PC-9 (cell line): ENCODE measurements around the gene SLC38A1. TPM values are rescaled to one million over a fixed set of nuclear protein-coding genes. Genes with fewer than 3 reads are reported as not detected.

Experiments
- Bru-seq: library from RNA; stranded (reverse); fragments of 400-500 nt; gene quantifications from one replicate; lab custom pipeline; 2021; lab: Mats Ljungman, UMichigan
- BruChase-seq, 2 experiments: library from RNA; stranded (reverse); fragments of 400-500 nt; gene quantifications; one replicate each; lab custom pipeline; 2021; lab: Mats Ljungman, UMichigan
- BruUV-seq: library from RNA; stranded (reverse); fragments of 400-500 nt; replicated peaks from 2 replicates; lab custom pipeline; 2021; lab: Mats Ljungman, UMichigan
- CTCF ChIA-PET: fragments of 300-600 bp; sonication (Branson Sonifier 250); formaldehyde crosslinking; loops from one replicate; lab custom pipeline; 2022; ENCODE audit warnings: antibody characterized with exemption; lab: Charles Lee
- POLR2A ChIA-PET: fragments of 300-600 bp; sonication (Branson Sonifier 250); formaldehyde crosslinking; loops from one replicate; lab custom pipeline; 2022; ENCODE audit warnings: antibody characterized with exemption; ENCODE audit not compliant: unreplicated experiment; lab: Charles Lee
- DNase-seq, 2 experiments: peaks; one replicate each; pipeline versions ENCODE4 v3.0.0 to v3.0.0-alpha.2; 2015 to 2022; ENCODE audit warnings: mixed read lengths in 1 of 2
- H2AFZ ChIP-seq: fragments of 200-600 bp; sonication (generic); 2 replicates; pipeline ENCODE4 v1.8.1; 2017; ENCODE audit warnings: antibody characterized with exemption
- H3F3A ChIP-seq: fragments of 200-600 bp; sonication (generic); 2 replicates; pipeline ENCODE4 v1.8.1; 2017; ENCODE audit warnings: antibody characterized with exemption, mild to moderate bottlenecking, low read depth; ENCODE audit not compliant: insufficient read depth
- H3K27ac ChIP-seq: fragments of 200-600 bp; sonication (generic); 2 replicates; pipeline ENCODE4 v1.6.1; 2016; ENCODE audit warnings: mixed run types
- H3K27me3 ChIP-seq: fragments of 200-600 bp; sonication (generic); 2 replicates; pipeline ENCODE4 v1.6.1; 2016; ENCODE audit warnings: low read depth, mixed run types; ENCODE audit not compliant: insufficient read depth
- H3K36me3 ChIP-seq: fragments of 200-600 bp; sonication (generic); 2 replicates; pipeline ENCODE4 v1.6.1; 2016; ENCODE audit warnings: low read depth, mixed run types
- H3K4me1 ChIP-seq: fragments of 200-600 bp; sonication (generic); replicated peaks from 2 replicates; pipeline ENCODE4 v1.6.1; 2016; ENCODE audit warnings: mixed run types; ENCODE audit not compliant: insufficient read depth
- H3K4me2 ChIP-seq: fragments of 200-600 bp; sonication (generic); 2 replicates; pipeline ENCODE4 v1.6.1; 2017; ENCODE audit warnings: mixed run types
- H3K4me3 ChIP-seq: fragments of 200-600 bp; sonication (generic); 2 replicates; pipeline ENCODE4 v1.6.1; 2016; ENCODE audit warnings: mixed run types
- H3K79me2 ChIP-seq: fragments of 200-600 bp; sonication (generic); 2 replicates; pipeline ENCODE4 v1.6.1; 2017; ENCODE audit warnings: low read depth, mixed run types
- H3K9me2 ChIP-seq: fragments of 200-600 bp; sonication (generic); 2 replicates; pipeline ENCODE4 v1.8.1; 2017; ENCODE audit warnings: mild to moderate bottlenecking; ENCODE audit not compliant: insufficient read depth
- H3K9me3 ChIP-seq: fragments of 200-600 bp; sonication (generic); 2 replicates; pipeline ENCODE4 v1.8.1; 2016; ENCODE audit warnings: low read depth; ENCODE audit not compliant: insufficient read depth
- H4K20me1 ChIP-seq: fragments of 200-600 bp; sonication (generic); 2 replicates; pipeline ENCODE4 v1.8.1; 2017; ENCODE audit not compliant: insufficient read depth
- CTCF ChIP-seq: fragments of 200-600 bp; sonication (generic); conservative IDR thresholded peaks from 2 replicates; pipeline ENCODE4 v1.6.1; 2017; ENCODE audit warnings: mixed run types, antibody characterized with exemption, mild to moderate bottlenecking, moderate library complexity
- EZH2 ChIP-seq: fragments of 200-600 bp; sonication (generic); IDR thresholded peaks from 2 replicates; pipeline ENCODE4 v1.8.0; 2017; ENCODE audit warnings: antibody characterized with exemption, low read depth
- intact Hi-C: fragments of 100-400 bp; cut with micrococcal nuclease; formaldehyde crosslinking; loops from one replicate; pipeline ENCODE4 v1.10.0; 2022; ENCODE audit not compliant: unreplicated experiment
- long read RNA-seq: library from polyadenylated mRNA; stranded (forward); transcript quantifications from one replicate; pipeline ENCODE4 v2.0.0, GENCODE V29; 2022
- total RNA-seq: library from RNA; stranded (reverse); gene quantifications from 2 replicates; pipeline ENCODE4 v1.2.3, GENCODE V29; 2021

Gene SLC38A1
- total RNA-seq, result 77.7 and 131 TPM in 2 replicates
- Bru-seq, nascent RNA, result percentile 98 among the genes with signal in this experiment
- percentile 98 among the genes with signal in this experiment for BruChase-seq, experiment 1, labeled RNA remaining after a 2-hour chase
- percentile 98 among the genes with signal in this experiment for BruChase-seq, experiment 2, labeled RNA remaining after a 6-hour chase
- long read RNA-seq, full-length matches to known transcripts, result 33 of 88 reads
- long read RNA-seq, partial matches to known transcripts, result 22 of 88 reads
- long read RNA-seq, other reads (novel, unspliced or antisense), result 33 of 88 reads

- H3K79me2 ChIP-seq, result peaks cover 69% of the 10 kb centered on the region
- no peaks in the 10 kb centered on the region for H3K9me2 ChIP-seq
- peaks cover 21% of the 10 kb centered on the region for H4K20me1 ChIP-seq
- H3K4me3 ChIP-seq, result peak within 1 kb of the TSS; percentile 89
- peaks cover 34% of the 10 kb centered on the region for H3K4me1 ChIP-seq
- CTCF ChIA-PET, result no interaction called here
- H3K36me3 ChIP-seq, result peaks cover 30% of the 10 kb centered on the region; the same call in 1 of the 2 replicates
- H3K9me3 ChIP-seq, result no peaks in the 10 kb centered on the region
- intact Hi-C loops, result loop anchor here (1.0 to 10.0 kb wide), 9 partner anchors 103 to 1006 kb away; partner anchors contain the start of genes AMIGO2, PCED1B, SCAF11 and SLC38A2
- H3K27me3 ChIP-seq, result no peaks in the 10 kb centered on the region
- POLR2A ChIA-PET, result interaction anchor here (0.6 to 1.3 kb wide), 3 partner anchors 51 to 288 kb away, joined by 3 to 8 read pairs (median 3); no protein-coding TSS in a partner anchor
- peak within 1 kb of the TSS; percentile 85 for H2AFZ ChIP-seq
- peak within 1 kb of the TSS; percentile 98 for H3K27ac ChIP-seq
- DNase-seq, result peak; percentile 89 to 90
- no peak for TF ChIP-seq EZH2
- no peak for TF ChIP-seq CTCF
- peak within 1 kb of the TSS; percentile 93 for H3K4me2 ChIP-seq
- BruUV-seq, result no TSS peak
- H3F3A ChIP-seq, result peaks cover 22% of the 10 kb centered on the region
These were observed at the start of gene SLC38A1 for GRCh38 chr12:46268583-46269428. Gene SLC38A1 (minus strand): TSS chr12:46269043. CDS start chr12:46239800, 29,243 bp downstream.

GRCh38 chr12:46318037-46318436 is 49.2 kb upstream of the SLC38A1 start:
- Histone ChIP-seq H3K27me3 (no peaks in the 10 kb centered on the region), H3K4me2 (no peak overlapping the region), H3K9me2 (no peaks in the 10 kb centered on the region), H3K36me3 (no peaks in the 10 kb centered on the region), H2AFZ (no peak overlapping the region), H4K20me1 (no peaks in the 10 kb centered on the region), H3K27ac (no peak overlapping the region), H3K4me3 (no peak overlapping the region), H3K4me1 (no peaks in the 10 kb centered on the region), H3F3A (no peaks in the 10 kb centered on the region), H3K79me2 (no peaks in the 10 kb centered on the region), H3K9me3 (peaks cover 3% of the 10 kb centered on the region; the same call in 1 of the 2 replicates)
- CTCF ChIA-PET, result no interaction called here
- TF ChIP-seq EZH2 (no peak), CTCF (no peak)
- POLR2A ChIA-PET, result no interaction called here
- intact Hi-C loops, result no loop called here
- no peak for DNase-seq
- no TSS peak for BruUV-seq

- no peak overlapping the region for H3K27ac ChIP-seq
- H2AFZ ChIP-seq, result no peak overlapping the region
- H3K36me3 ChIP-seq, result no peaks in the 10 kb centered on the region
- ChIA-PET POLR2A (no interaction called here), CTCF (no interaction called here)
- DNase-seq, result no peak
- H3K4me1 ChIP-seq, result no peaks in the 10 kb centered on the region
- H4K20me1 ChIP-seq, result no peaks in the 10 kb centered on the region
- H3K27me3 ChIP-seq, result no peaks in the 10 kb centered on the region
- intact Hi-C loops, result no loop called here
- H3K9me2 ChIP-seq, result no peaks in the 10 kb centered on the region
- no peak overlapping the region for H3K4me3 ChIP-seq
- H3F3A ChIP-seq, result no peaks in the 10 kb centered on the region
- H3K79me2 ChIP-seq, result no peaks in the 10 kb centered on the region
- no peak overlapping the region for H3K4me2 ChIP-seq
- TF ChIP-seq EZH2 (no peak), CTCF (no peak)
- H3K9me3 ChIP-seq, result no peaks in the 10 kb centered on the region
- BruUV-seq, result no TSS peak
These were observed 35.2 kb upstream of the SLC38A1 start for GRCh38 chr12:46304070-46304469.
